ENCODE measurements around the gene SLC25A17. TPM values are rescaled to one million over a fixed set of nuclear protein-coding genes. Genes with fewer than 3 reads are reported as not detected.

SLC25A17 gene
- total RNA-seq, 1 donor from 2014 or later, result 30.1 TPM

- Mint-ChIP-seq H3K9me3 (no peaks in the 10 kb centered on the region), H3K27me3 (ENCODE audit: low read depth) (no peaks in the 10 kb centered on the region), H3K36me3 (peaks cover 2% of the 10 kb centered on the region), H3K27ac (no peak overlapping the region), H3K4me1 (peaks cover 19% of the 10 kb centered on the region), H3K4me3 (no peak overlapping the region)
- no peak for TF ChIP-seq CTCF (IDR thresholded peaks at IDR 0.05; ENCODE audit: unreplicated experiment)
- no peak for DNase-seq (ENCODE audit: low spot score in 2 of 2, unreplicated experiment in 2 of 2)
These were observed 72.5 kb downstream of the SLC25A17 start for GRCh38 chr22:40746428-40747220.

- Mint-ChIP-seq H3K4me1 (peaks cover 11% of the 10 kb centered on the region), H3K4me3 (no peak overlapping the region), H3K9me3 (no peaks in the 10 kb centered on the region), H3K27me3 (ENCODE audit: low read depth) (no peaks in the 10 kb centered on the region), H3K36me3 (peaks cover 2% of the 10 kb centered on the region), H3K27ac (no peak overlapping the region)
- no peak for TF ChIP-seq CTCF (IDR thresholded peaks at IDR 0.05; ENCODE audit: unreplicated experiment)
- DNase-seq (ENCODE audit: low spot score in 2 of 2, unreplicated experiment in 2 of 2), result no peak
These were observed 75.4 kb downstream of the SLC25A17 start for GRCh38 chr22:40743768-40744167.

- Mint-ChIP-seq H3K9me3 (no peaks in the 10 kb centered on the region), H3K27me3 (ENCODE audit: low read depth) (no peaks in the 10 kb centered on the region), H3K27ac (no peak overlapping the region), H3K36me3 (no peaks in the 10 kb centered on the region), H3K4me1 (peaks cover 9% of the 10 kb centered on the region), H3K4me3 (no peak overlapping the region)
- TF ChIP-seq CTCF (IDR thresholded peaks at IDR 0.05; ENCODE audit: unreplicated experiment), result no peak
- DNase-seq (ENCODE audit: low spot score in 2 of 2, unreplicated experiment in 2 of 2), result no peak
These were observed 78.0 kb downstream of the SLC25A17 start for GRCh38 chr22:40741116-40741515.

GRCh38 chr22:40739721-40740120, 79.4 kb downstream of the SLC25A17 start:
- H3K4me1 Mint-ChIP-seq, result peaks cover 16% of the 10 kb centered on the region
- no peaks in the 10 kb centered on the region for H3K36me3 Mint-ChIP-seq
- DNase-seq (ENCODE audit: low spot score in 2 of 2, unreplicated experiment in 2 of 2), result no peak
- no peaks in the 10 kb centered on the region for H3K27me3 Mint-ChIP-seq (ENCODE audit: low read depth)
- no peak overlapping the region for H3K4me3 Mint-ChIP-seq
- peak overlapping the region; percentile 49 for H3K27ac Mint-ChIP-seq
- no peak for TF ChIP-seq CTCF (IDR thresholded peaks at IDR 0.05; ENCODE audit: unreplicated experiment)
- H3K9me3 Mint-ChIP-seq, result no peaks in the 10 kb centered on the region

DNA sequence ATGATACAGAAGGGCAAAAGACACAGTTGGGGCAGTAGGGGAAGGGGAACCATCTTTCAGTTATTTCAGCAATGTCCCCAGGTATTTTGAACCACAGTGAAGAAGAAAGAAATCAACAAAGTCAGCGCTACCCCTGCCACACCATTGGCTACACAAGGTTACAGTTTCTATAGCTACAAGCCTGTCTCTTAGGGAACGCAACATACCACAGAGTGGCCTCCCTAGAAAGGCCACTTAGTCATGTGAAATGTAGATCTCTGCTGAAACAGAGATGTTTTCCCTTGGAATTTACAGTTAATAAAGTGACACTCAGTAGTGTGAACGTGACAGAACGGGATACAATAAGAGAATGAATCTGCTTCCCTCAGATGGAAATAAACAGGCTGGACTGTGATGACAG, 85.2 kb downstream of the SLC25A17 start:
- Mint-ChIP-seq H3K9me3 (no peaks in the 10 kb centered on the region), H3K27ac (peak overlapping the region; percentile 97), H3K4me1 (peaks cover 31% of the 10 kb centered on the region), H3K27me3 (ENCODE audit: low read depth) (no peaks in the 10 kb centered on the region), H3K36me3 (no peaks in the 10 kb centered on the region), H3K4me3 (no peak overlapping the region)
- DNase-seq (ENCODE audit: low spot score in 2 of 2, unreplicated experiment in 2 of 2), result no peak
- no peak for TF ChIP-seq CTCF (IDR thresholded peaks at IDR 0.05; ENCODE audit: unreplicated experiment)
